Esophagus squamous epithelium (tissue), 4 donors: ENCODE measurements around the gene SRC.

Source experiments
- POLR2A ChIP-seq, 4 donors: fragments of 450-650 bp; IDR thresholded peaks; one replicate each; pipeline ENCODE4 v1.6.1; 2017; ENCODE audit warnings: antibody characterized with exemption in 4 of 4, mild to moderate bottlenecking in 4 of 4, moderate library complexity in 3 of 4
- TF ChIP-seq, protein P1 (sequence below), 6 experiments: fragments of 450-650 bp in 4 of 6; fragments of 200-600 bp in 2 of 6; sonication (generic) in 2 of 6; IDR thresholded peaks; one replicate each; pipeline ENCODE4 v1.5.1; 2016 to 2019; ENCODE audit warnings: antibody characterized with exemption in 6 of 6, mild to moderate bottlenecking in 4 of 6, moderate library complexity in 4 of 6

DNA sequence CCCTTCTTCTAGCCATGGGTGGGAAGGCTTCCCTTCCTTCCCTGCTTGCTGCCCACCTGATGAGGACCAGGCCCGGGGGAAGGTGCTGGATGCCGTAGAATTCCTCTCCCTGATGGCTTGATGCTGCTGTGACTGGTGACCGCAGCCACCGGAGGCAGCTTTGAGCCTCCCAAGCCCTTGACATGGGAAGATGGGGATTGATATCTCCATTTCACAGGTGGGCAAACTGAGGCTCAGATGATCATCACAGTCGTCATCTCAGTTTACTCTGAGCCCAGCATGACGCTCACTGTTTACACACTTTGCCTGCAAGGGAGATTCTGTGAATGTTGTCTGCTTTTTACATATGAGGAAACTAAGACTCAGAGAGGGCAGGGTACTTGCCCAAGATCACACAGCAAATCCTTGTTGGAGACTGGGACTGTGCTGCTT, 43.9 kb downstream of the SRC start:
- TF ChIP-seq, protein P1, sequence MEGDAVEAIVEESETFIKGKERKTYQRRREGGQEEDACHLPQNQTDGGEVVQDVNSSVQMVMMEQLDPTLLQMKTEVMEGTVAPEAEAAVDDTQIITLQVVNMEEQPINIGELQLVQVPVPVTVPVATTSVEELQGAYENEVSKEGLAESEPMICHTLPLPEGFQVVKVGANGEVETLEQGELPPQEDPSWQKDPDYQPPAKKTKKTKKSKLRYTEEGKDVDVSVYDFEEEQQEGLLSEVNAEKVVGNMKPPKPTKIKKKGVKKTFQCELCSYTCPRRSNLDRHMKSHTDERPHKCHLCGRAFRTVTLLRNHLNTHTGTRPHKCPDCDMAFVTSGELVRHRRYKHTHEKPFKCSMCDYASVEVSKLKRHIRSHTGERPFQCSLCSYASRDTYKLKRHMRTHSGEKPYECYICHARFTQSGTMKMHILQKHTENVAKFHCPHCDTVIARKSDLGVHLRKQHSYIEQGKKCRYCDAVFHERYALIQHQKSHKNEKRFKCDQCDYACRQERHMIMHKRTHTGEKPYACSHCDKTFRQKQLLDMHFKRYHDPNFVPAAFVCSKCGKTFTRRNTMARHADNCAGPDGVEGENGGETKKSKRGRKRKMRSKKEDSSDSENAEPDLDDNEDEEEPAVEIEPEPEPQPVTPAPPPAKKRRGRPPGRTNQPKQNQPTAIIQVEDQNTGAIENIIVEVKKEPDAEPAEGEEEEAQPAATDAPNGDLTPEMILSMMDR (IDR thresholded peaks at IDR 0.05) = no peak
- TF ChIP-seq POLR2A (IDR thresholded peaks at IDR 0.05) = no peak
